Gastrocnemius medialis (tissue), 4 donors: ENCODE data around the gene SFMBT2.

Source experiments
- CTCF ChIP-seq, 5 experiments: fragments of 450-650 bp in 3 of 5; fragments of 200-600 bp in 2 of 5; sonication (generic) in 2 of 5; IDR thresholded peaks in 4 of 5; conservative IDR thresholded peaks in 1 of 5; 1 replicate in 4 of 5; 2 replicates in 1 of 5; pipeline ENCODE4 v1.5.1; 2016 to 2019; ENCODE audit warnings: antibody characterized with exemption in 5 of 5, mild to moderate bottlenecking in 3 of 5, moderate library complexity in 3 of 5
- POLR2A ChIP-seq, 2 donors: fragments of 450-650 bp; IDR thresholded peaks; one replicate each; pipeline ENCODE4 v1.6.1; 2017; ENCODE audit warnings: antibody characterized with exemption in 2 of 2, mild to moderate bottlenecking in 2 of 2, moderate library complexity in 2 of 2

- TF ChIP-seq POLR2A (IDR thresholded peaks at IDR 0.05) (no peak), CTCF (IDR thresholded peaks at IDR 0.05 in 4 of 5, conservative IDR thresholded peaks at IDR 0.05 in 1 of 5) (no peak)
Observed at GRCh38 chr10:7136016-7136415, 274.8 kb downstream of the SFMBT2 start.
